CD4-positive, alpha-beta T cell treated with Interleukin-15 for 4 hours (primary cell): ENCODE measurements around the gene C10orf120.
A peak's percentile ranks its signal among the peaks of the same experiment; 100 is the strongest.

Experiments
- DNase-seq: peaks from one replicate; pipeline ENCODE4 v3.0.0-alpha.2; 2020; ENCODE audit warnings: low spot score

C10orf120 gene

DNA sequence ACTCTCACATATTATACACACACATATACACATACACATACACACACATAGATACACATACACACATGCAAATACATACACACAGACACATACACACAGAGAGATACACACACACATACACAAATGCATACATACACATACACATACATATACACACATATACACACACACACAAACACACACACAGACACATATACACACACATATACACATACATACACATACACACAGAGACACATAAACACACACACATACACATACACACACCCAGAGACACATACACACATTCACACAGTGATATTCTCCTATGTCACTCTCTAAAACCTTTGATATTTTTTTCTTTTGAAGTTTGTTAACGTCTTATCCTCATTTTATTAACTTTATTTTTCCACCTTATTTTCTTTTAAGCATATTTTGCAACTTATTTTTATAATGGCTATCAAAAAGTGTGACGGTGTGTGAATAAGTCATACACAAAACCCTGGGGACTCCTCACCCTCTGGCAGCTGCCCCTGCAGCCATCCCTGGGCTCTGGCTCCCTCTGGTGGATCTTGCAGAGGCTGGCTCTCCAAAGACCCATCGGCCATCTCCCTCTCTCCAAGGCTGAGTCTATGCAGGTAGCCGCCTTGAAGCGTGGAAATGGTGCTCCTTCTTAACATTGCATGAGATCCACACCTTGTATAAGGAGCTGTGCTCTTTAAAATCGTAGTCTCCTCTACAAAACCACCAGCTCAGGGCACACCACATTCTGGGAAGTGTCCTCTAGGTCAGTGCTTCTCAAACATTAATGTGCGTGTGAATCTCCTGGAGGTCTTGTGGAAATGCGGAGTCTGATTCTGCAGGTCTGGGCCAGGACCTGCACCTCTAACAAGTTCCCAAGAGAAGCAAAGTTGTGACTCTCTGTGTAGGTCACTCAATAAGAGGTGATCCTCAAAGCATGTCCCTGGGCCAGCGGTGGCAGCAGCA is 4.1 kb upstream of the C10orf120 start:
- DNase-seq = peak; percentile 37

DNA sequence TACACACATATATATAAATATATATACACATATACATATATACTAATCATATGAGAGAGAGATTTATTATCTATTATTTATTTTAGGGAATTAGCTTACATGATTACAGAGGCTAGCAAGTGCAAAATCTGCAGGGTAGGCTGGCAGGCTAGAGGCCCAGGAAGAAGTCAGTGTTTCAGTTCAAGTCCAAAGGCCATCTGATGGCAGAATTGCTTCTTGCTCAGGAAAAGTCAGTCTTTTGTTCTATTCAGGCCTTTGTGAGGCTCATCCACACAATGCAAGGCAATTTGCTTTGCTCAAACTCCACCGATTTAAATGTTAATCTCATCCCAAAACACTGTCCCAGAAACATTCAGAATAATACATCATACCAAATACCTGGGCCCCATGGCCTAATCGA is 2.6 kb upstream of the C10orf120 start:
- no peak for DNase-seq

DNA sequence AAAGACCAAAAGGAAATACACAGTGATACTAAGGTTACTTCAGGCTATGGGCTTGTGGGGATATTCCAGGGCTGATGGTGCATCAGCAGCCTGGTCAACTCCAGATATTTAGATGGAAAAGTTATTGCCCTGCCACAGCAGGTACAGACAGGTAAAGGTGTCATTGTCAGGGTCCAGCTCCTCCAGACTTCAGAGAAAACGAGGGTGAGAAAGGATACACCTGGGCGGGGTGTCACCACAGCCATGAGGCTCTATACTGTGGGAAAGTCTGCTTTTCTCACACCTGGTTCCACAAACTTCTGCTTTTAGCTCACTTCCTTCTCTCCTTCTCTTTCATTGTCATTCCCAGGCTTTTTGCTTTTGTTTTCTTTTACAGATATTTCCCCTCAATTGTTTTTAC is 2.0 kb upstream of the C10orf120 start:
- no peak for DNase-seq

DNA sequence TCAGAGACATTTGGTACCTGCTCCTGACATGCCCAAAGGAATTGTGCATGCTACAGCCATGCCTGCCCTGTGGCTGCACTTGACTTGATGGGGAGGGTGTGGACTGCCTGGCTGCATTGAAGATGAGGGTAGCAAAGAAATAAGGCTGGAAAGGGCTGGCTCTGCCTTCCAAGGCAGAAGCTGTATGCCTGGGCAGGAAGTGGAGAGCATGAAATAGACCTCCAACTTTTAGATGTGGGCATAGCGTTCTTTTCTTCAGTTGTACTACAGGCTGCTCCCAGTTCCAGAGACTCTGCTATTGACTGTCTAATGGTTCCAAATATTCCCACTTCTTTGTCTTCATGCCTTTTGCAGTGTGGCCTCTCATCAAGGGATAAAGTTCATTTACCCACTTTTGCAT is 3.0 kb downstream of the C10orf120 start:
- DNase-seq = no peak

DNA sequence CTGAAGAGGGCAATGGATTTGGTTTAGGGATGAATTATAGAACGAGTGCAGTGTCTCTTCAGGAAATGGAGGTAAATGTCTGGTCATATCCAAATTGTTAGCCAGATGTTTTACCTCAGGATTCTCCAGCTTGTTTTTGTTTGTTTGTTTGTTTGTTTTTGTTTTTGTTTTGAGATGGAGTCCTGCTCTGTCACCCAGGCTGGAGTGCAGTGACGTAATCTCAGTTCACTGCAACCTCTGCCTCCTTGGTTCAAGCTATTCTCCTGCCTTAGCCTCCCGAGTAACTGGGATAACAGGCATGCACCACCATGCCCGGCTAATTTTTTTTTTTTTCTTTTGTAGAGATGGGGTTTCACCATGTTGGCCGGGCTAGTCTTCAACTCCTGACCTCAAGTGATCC is 6.9 kb downstream of the C10orf120 start:
- DNase-seq = no peak

DNA sequence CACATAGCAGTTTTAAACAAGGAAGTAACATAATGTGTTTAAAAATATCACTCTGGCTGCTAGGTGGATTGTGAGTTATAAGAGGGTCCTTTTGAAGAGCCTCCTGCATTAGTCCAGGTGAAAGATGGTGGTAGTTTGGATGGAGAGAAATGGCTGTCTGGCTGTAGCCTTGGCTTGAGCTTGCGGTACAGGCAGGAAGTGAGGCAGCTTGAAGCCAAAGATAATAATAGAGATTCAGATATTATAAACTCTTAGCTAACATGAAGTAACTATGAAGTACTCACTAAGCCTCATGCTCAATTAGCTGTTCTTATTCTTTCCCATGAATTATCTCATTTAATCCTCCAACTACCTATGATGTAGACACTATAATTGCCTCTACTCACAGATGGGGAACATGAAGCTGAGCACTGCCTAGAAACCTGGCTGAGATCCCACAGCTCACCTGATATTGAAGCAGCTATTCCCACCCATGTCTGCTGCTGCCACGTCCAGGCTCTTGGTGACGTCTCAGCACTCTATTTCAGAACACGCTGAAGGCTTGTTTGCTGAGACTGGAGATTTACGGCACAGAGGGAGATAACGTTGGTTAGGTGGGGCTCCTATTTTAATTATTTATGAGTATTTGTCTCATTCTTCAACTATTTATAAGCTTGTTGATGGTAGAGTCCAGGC is 10.4 kb downstream of the C10orf120 start:
- no peak for DNase-seq

DNA sequence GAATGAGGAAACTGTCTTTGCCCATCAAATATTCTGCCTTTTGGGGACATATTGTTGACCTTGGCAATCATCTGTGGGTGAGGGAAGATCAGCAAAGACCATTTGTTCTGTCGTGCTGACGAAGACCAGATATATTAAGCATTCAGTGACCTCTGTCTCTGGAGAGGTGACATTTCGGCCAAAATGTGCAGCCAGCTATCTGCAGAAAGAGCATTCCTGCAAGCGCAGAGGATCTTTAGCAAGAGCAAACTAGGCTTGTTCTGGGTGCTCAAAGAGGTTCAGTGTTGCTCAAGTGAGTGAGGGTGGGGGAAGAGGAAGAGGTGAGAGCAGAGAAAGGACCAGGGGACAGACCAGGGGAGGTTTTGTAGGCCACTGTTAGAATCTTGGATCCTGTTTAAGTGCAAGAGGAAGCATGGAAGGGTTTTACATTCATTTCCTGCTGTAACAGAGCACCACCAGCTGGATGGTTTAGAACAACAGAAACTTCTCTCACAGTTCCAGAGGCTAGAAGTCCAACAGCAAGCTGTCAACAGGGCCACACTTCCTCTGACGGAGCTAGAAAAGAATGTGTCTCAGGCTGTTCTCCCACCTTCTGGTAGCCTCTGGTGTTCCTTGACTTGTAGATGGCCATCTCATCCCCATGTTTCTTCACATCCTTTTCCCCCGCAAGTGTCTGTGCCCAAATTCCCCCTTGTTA is 11.2 kb downstream of the C10orf120 start:
- no peak for DNase-seq

DNA sequence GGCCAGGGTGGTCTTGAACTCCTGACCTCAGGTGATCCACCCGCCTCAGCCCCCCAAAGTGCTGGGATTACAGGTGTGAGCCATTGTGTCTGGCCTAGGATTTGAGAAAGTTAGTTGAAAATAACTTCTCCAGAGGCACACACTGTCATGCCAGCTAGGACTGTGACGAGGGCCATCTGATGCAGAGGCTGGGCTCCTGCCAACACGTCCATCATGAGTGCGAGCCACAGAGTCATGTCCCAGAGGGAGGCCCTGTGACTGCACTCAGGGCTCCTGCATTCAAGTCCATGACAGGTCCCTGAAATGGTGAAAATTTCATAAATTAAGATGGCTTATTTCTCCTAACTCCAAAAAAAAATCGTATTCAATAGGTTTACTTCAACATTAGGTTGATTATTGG is 17.1 kb downstream of the C10orf120 start:
- DNase-seq = no peak

DNA sequence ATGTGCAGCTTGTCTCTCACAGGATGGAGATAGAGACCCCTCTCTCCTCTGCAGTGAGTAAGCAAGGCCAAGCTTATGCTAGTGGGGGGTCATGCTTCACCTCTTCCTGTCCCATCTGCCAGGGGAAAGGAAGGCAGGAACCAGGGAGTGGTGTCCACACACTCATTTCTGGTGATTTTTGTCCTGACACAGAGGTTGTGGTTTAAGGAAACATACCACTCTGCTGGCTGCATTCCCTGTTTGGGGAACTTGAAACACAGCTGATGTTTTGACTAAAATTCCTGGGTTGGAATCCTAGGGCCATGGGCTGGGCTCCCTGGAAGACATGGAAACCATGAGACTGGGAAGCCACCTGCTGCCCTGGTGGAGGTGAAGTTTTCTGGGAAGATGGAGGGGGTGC is 21.4 kb downstream of the C10orf120 start:
- no peak for DNase-seq

DNA sequence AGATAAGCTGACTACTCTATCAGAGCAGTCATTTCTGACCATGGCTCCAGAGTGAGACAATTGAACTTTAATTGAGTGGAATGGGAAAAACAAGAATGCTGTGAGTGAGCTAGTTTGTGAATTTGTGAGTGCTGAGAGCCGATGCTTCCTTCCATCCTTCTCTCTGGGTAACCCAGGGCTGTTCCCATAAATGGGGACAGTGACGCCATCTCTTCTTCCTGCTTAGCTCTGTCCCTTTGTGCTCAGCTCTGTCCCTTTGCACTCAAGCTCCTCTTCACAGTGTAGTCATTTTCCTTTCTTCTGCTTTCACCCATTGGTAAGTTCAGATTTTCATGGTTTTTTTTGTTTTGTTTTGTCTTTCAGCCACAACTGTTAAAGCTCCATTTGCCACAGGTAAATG is 24.4 kb downstream of the C10orf120 start:
- no peak for DNase-seq

DNA sequence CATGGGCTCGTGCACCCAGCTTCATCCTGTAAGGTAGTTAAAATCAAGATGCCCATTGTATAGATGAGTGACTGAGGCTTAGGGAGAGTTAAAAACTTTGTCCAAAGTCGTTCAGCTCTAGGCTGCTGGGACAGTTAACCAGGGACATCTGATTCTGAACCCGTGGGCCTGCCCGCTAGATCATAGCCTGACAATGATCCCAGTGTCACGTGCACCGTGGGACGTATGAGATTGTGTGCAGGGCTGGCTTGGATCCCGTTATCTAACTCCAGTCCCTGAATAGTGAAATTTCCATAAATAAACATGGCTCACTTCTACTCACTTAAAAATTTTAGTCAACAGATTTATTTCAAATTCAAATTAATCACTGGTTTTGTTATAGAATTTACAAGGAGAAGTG is 24.9 kb downstream of the C10orf120 start:
- DNase-seq = no peak

DNA sequence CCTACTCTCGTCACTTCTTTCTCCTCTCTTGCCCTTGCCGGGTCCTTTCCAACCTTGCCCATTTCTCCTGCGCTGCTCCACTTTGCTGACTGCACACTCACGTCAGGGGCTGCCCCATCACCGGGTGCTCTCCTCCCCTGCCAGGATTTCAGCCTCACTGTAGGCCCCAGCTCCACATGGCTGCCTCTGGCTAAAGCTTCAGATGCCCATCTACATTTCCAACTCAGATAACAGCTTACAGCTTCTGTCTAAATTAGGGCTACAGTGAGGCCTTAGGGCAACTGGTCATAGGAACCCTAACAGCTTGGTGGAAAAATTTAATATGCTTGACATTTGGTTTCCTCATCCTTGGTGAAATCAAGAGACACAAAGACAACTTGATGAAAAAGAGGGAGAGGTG is 25.9 kb downstream of the C10orf120 start:
- no peak for DNase-seq

DNA sequence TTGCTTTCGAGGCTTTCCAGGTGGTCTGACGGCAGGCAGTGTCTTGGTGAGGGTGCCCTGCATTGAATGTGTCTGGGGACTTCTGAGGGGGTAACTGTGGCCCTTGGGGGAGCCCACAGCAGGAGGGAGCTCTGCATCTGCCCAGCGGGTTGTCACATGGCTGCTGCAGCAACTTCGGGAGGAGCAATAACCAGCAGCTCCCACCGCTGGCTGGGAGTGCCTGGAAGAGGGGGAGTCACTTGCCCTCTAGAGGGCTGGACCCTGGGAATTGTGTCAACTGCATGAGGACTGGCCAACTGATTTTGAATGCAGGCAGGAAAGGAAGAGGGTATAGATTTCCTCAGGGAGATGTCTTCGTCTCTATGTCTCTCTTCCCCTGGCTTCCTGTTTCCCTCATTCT is 26.4 kb downstream of the C10orf120 start:
- no peak for DNase-seq

DNA sequence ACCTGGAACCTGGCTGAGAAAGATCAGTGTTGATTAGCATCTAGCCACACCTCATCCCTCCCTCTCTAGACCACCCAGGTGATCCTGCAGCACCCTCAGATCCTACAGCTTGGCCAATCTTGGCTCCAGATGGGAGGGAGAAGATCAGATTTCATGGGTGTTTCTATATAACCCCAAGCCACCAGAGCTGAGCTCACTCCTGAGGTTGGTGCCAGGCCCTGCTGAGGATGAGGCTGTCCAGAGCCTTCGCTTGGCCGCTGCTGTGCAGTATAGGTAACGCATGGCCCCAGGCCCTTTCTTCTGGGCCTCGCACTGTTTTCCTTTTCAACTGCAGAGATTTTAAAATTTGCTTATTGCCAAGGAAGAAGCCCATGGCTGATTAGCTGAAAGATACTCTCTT is 27.0 kb downstream of the C10orf120 start:
- no peak for DNase-seq

DNA sequence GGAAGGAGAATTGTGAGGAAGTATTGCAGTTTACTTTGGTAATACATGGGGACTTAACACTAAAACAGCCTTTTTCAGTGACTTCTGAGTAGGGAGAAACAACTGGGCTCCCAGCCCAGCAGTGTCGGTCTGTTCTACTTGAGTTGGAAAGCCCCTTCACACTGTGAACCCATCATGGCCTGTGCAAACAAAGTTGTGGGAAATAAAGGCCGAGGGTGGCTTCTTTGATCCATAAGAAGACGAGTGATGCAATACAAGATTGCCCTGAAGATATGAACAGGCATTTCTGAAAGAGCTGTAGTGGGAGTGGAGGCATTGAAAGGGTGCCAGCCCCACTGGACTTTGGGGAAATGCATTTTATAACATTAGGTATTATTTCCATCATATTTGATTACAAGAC is 28.3 kb downstream of the C10orf120 start:
- no peak for DNase-seq

DNA sequence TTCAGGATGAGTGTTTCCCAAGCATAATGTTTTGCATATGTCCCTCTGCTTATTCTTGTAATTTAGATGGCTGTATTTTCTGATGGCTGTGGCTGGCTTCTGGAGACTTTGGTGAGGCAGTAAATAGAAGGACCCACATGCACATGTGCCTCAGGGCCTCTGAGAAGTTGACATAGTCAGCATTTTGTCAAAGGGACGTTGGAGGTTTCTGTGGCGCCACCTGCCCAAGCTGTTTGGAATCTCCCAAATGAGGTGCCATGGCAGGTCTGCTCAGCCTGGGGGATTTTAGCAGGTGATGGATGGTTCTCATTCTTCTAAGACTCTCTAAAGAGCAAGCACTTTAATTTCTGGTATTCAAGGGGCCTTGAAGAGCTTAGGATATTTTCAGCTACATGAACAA is 29.8 kb downstream of the C10orf120 start:
- DNase-seq = no peak

DNA sequence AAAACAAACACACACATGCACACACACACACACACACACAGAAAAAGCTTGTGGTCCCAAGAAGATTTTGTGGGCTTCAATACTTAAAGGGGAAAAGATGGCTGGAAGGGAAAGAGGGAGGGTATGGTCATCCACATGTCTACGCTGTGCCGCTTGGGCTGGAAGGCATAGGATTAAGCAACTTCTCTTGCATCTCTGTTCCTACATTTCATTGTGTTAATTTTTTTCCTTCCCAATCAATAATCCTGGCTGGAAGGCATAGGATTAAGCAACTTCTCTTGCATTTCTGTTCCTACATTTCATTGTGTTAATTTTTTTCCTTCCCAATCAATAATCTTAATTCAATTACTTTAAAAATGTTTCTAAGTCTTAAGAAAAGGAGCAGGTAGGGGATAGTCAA is 30.6 kb downstream of the C10orf120 start:
- DNase-seq = no peak

DNA sequence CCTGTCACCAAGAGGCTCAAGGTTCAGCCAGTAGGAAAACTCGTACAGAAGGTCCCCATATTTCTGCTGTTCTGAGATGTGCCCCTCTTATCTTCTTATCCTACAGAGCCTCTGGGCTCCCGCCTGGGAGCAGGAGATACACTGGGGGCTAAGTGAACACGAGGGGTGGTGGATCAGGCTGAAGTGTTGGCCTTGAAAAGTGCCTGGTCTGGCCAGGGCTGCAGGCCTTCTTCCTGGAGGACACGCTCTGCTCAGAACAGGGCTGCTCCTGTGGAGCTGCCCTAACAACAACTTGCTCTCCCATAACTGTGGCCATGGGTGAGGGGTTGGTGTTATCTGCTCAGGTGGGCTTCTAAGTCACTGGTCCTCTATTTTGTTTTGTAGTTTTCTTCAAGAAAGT is 33.7 kb downstream of the C10orf120 start:
- no peak for DNase-seq

DNA sequence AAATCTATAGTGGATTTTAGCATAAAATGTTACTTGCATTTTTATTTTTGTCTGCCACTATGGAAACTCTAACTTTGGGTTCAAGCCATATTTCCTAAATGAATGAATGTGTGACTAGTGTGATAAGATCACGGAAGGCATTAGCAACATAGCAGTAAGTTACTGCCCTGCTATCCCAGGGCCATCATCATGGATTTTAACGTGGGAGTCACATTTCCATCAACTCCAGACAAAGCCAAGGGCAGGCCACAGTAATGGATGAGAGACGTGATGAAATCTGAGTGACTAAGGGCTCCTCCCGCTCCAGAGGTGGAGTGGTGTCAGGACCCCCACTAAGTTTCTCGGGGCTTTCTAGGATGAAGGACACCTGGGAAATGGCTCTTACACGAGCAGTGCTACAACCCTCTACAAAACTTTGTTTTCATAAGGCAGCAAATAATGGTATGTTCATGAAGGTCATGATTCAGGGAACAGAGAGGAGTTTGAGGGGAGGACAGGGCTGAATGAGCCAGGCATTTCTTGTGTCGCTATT is 34.3 kb downstream of the C10orf120 start:
- DNase-seq = no peak

DNA sequence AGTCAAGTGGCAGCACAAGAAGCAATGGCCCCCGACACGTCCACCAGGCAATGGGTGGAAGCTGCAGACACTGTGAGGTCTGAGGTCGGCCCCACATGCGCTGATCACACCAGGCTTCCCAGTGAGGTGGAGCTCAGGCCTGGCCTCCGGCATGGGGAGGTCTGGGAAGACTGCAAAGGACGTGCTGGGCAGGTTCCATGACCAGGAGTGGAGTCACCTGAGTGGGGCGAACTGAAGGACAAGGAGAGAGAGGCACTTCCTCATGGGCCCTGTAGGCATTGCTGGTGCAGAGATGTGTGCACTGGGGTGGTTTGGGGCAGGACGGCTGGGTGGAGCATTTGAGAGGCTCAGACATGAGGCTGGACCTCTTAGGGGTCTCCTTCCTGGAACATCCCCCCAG is 35.1 kb downstream of the C10orf120 start:
- no peak for DNase-seq

DNA sequence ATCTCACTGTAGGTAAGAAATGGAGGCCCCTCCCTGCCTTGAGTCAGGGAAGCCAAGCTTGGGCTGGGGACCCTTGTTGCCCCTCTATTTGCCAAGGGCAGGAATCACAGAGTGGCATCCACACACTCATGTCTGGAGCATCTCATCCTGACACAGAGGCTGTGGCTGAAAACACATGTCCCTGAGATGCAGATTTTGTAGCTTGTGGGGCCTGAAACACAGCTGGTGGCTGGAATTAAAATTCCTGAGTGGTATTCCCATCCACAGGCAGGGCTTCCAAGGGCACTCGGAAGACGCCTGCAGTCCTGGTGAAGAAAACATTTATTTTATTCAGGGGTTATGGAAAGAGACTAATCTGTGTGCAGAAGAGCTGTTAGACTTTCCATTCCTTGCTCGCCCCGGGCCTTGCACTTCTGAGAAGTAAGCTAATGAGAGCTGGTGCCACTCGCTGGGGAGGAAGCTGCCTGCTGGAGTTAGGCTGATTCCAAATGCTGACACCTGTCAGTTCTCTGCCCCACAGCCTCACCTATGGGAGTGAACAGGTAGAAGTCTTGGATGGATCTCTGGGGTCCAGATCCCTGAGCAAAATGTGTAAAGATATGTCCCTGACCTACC is 36.0 kb downstream of the C10orf120 start:
- DNase-seq = no peak

DNA sequence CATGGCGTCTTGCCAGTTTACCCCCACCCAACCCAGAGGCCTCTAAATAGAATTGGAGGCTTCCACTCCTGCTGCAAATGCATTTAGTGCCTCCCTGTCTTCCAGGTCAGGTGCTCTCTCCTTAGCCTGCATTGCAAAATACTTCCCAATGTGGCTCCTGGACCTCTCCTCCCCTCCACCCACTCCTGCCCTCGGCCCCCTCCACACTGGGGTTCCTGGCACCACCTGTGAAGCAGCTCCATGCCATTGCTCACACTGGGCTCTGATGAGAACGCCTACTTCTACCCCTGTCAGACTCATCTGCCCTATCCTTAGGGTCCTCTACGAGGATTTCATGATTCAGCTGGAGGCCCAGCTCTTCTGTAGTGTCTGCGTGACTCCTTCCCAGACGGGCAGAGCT is 37.4 kb downstream of the C10orf120 start:
- no peak for DNase-seq
